GM18502 (cell line): ENCODE data around the gene CLASP1.
"Not testable (repeated sequence)": the region's sequence is repeated elsewhere in the genome, so short reads cannot be mapped to it uniquely, and the experiment has no call there.

Experiments
- ATAC-seq: cut with Tn5 transposase; IDR thresholded peaks from one replicate; pipeline ENCODE4 v1.9.1; 2021; ENCODE audit warnings: mild to moderate bottlenecking; ENCODE audit not compliant: unreplicated experiment, poor library complexity

The CLASP1 gene

DNA sequence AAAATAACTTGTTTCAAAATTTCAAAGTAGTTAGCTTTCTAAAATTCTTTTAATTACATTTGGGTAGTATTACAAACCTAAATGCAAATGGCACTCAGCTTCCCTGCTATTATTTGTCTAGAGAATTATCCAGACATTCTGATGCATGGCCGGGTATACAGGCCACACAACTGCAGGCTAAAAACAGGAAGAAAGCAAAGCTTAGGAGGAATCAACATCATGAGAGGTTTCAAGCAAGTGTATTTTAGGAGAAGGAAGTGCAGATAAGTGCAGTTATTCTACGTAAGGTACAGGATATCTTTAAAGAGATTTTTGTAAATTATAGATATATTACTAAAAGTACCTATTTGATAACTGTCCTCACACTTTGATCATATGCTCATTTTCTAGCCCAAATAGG, 165.4 kb downstream of the CLASP1 start:
- ATAC-seq, result no peak

GRCh38 chr2:121483021-121483420, 166.2 kb downstream of the CLASP1 start:
- no peak for ATAC-seq

DNA sequence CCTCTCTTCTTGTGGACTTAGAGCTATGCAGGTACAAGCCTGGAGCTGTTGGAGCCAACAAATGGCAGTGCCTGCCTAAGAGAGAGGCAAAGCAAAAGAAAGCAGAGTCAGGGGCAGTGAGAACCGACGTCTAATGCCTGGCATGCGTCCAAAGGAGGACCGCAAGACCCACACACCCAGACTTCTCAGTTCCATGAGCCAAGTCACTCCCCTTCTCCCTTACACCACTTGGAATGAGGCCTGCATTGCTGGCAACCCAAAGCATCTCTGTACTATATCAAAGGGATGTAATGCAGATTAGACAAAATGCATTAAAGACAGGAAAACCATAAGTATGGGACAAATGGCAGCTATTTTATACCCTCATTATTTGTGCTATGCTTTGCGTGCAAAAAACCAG, 168.4 kb downstream of the CLASP1 start:
- ATAC-seq, result no peak

DNA sequence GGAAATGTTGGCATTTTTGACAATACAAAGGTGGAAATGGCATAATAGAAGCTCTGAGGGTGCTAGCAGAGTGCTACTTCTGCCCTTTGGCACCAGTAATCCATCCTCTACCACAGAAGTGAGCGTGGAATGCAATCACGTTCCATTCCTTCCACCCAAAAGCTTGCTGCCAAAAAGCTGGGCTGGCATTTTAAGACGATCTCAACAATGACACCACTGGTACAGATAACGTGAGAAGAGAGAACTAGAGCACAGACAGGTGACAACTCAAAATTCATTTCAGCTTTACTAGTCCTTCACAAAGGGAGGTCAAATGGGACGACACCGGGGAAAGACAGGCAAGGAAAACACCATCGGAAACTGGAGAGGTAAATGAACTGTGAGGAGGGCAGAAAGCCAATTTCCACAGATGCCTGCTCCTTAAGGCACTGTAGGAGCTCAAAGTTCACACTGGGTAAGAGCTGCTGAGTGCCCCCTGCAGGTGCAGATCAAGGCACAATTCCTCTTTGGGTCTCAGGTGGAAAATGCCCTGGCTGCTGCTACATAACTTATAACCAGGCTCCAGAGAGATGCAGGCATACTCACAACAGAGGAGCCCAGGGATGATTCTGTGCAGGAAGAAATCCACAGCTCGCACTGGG, 169.3 kb downstream of the CLASP1 start:
- no peak for ATAC-seq

DNA sequence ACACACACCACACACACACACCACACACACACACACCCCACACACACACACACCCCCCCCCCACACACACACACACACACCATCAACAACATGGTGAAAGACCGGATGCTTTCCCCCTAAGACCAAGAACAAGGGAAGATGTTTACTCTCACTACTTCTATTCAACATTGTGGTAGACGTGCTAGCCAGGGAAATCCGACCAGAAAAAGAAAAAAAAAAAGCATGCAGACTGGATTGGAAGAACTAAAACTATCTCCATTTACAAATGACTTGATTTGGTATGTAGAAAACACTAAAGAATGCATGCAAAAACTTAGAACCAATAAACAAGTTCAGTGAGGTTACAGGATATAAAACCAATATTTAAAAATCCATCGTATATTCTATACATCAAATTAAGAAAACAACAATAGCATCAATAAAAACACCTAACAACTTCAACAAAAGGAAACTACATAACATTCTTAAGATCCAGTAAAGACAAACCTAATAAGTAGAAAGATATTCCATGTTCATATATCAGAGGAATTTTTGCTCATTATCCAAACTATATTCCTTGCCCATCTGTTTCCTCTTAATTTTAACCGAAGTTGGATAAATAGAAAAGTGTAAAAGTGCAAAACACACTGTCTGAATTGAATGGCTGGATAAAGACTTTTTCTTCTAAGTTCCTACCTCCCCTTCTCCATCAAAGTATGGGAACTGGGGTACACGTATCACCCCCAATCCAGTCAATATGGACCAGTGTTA, 170.1 kb downstream of the CLASP1 start:
- ATAC-seq, result no peak

GRCh38 chr2:121478358-121478995, 170.8 kb downstream of the CLASP1 start:
- not testable (repeated sequence) for ATAC-seq

DNA sequence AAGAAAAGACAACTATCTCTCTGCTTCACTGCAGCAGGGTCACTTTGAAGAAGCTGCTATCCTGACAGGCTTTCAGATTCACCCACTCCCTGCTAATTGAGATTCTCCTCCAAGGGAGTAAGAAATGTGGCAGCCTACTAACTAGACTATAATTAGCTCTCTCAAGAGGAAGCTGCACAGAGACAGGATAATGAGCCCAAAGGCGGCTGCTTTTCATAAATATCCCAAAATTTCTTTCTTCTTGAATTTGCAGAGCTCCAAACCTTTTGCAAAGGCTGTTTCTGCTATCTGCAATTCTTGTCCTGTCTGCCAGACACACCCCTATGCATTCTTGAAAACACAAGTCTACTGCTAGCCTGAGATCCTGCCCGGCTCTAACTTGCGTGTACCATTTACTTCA, 172.6 kb downstream of the CLASP1 start:
- no peak for ATAC-seq

- no peak for ATAC-seq
Observed at GRCh38 chr2:121475811-121476571, 173.3 kb downstream of the CLASP1 start.

DNA sequence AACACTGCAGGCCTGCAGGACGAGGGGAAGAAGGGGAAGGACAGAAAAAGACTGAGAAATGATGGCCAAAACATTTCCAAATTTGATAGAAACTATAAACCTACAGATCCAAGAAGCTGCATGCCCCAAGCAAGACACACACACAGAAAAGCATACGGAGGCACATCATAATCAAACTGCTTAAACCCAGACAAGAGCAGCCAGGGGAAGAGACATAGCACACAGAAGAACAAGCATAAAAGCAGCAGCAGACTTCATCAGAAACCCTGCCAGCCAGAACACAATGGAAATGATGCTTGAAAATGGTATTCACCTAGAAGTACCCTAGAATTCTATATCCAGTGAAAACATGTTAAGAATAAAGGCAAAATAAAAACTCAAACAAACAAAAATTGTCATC, 175.8 kb downstream of the CLASP1 start:
- ATAC-seq, result no peak

DNA sequence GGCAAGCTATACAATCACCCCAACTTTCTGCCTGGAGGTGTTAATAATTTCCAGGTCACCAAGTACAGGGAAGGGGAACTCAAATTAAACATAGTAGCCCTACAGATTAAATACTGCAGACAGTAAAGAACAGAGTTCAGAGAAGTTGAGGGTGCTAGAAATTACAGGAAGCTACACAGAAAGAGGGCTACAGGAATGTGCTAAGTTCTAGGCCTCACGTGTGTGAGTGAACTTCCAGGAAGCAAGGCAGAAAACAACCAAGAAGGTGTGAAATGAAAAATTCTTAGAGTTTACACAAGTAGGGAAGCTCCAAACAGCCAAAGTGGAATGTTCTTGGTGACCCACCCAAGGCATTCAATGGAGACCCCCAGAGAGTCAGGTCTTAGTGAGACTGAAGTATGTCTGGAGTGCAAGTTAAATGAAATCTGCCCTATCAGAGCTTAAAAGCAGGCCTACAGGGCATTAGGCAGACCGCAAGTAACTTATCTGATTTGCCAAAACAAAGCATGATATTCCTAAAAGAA, 176.7 kb downstream of the CLASP1 start:
- ATAC-seq, result no peak

- ATAC-seq, result no peak
Observed at GRCh38 chr2:121471532-121472469, 177.5 kb downstream of the CLASP1 start.

GRCh38 chr2:121470917-121471316, 178.3 kb downstream of the CLASP1 start:
- no peak for ATAC-seq

DNA sequence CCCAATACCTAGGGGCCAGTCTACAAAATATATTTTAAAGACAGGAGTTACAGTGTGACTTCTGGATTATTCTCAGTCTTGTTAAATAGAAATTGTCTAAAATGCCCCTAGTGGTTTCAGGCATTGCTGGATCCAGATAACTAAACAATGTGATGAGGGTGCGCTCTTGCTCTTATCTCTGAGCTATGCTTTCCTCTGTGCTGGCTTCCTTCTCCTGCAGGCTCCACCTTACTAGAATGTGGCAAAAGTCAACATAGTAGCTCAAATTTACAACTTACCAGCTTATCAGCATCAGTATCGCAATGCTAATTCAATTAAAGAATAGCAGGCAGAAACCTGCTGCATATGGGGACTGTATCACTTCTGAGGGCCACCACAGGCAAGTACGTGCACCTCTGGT, 179.9 kb downstream of the CLASP1 start:
- no peak for ATAC-seq

- ATAC-seq, result no peak
Observed at GRCh38 chr2:121468936-121469335, 180.3 kb downstream of the CLASP1 start.

- ATAC-seq, result no peak
Observed at GRCh38 chr2:121459291-121459690, 190.0 kb downstream of the CLASP1 start.

- ATAC-seq, result no peak
Observed at GRCh38 chr2:121456325-121456724, 192.9 kb downstream of the CLASP1 start.

DNA sequence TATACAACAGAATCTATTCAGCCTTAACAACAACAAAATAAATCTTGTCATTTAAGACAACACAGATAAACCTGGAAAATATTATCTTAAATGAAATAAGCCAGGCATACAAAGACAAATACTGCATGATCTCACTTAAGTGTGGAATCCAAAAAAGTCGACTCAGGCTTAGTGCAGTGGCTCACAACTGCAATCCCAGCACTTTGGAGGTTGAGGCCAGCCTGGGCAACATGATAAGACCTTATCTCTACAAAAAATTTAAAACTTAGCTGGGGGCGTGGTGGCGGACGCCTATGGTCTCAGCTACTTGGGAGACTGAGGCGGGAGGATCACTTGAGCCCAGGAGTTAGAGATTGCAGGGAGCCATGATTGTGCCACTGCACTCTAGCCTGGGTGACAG, 193.8 kb downstream of the CLASP1 start:
- no peak for ATAC-seq

DNA sequence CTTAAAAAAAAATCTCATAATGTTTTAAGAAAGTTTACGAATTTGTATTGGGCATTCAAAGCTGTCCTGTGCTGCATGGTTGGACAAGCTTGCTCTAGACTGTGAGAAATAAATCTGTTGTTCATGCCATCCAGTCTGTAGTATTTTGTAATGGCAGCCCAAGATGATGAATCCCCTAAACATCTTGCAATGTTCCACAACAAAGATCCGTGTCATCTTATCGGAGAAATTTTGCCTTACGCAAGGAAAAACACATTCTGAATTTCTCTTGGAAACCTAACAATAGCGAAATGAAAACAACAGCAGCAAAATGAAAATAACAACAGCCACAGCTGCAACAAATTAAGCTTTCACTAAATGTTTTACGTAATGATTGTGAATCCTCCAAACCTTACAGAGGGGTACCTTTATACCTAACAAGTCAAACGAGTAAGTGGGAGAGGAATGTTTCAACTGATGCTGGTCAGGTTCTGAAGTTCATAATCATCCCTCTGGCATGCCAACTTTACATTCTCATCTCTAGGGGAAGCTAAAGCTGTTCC, 194.6 kb downstream of the CLASP1 start:
- no peak for ATAC-seq

- ATAC-seq, result no peak
Observed at GRCh38 chr2:121451398-121451797, 197.9 kb downstream of the CLASP1 start.
